WI38 (cell line): Measurements from ENCODE around the gene SH2D6.

Experiments
- H3K4me3 ChIP-seq: 2 replicates; pipeline ENCODE4 v1.5.1; 2011; ENCODE audit warnings: low read depth, mild to moderate bottlenecking, control low read depth, low read length
- TF ChIP-seq, protein P1 (sequence below): IDR thresholded peaks from 2 replicates; pipeline ENCODE4 v1.5.1; 2012; ENCODE audit warnings: low read depth, mild to moderate bottlenecking, control low read depth, low read length

The SH2D6 gene

DNA sequence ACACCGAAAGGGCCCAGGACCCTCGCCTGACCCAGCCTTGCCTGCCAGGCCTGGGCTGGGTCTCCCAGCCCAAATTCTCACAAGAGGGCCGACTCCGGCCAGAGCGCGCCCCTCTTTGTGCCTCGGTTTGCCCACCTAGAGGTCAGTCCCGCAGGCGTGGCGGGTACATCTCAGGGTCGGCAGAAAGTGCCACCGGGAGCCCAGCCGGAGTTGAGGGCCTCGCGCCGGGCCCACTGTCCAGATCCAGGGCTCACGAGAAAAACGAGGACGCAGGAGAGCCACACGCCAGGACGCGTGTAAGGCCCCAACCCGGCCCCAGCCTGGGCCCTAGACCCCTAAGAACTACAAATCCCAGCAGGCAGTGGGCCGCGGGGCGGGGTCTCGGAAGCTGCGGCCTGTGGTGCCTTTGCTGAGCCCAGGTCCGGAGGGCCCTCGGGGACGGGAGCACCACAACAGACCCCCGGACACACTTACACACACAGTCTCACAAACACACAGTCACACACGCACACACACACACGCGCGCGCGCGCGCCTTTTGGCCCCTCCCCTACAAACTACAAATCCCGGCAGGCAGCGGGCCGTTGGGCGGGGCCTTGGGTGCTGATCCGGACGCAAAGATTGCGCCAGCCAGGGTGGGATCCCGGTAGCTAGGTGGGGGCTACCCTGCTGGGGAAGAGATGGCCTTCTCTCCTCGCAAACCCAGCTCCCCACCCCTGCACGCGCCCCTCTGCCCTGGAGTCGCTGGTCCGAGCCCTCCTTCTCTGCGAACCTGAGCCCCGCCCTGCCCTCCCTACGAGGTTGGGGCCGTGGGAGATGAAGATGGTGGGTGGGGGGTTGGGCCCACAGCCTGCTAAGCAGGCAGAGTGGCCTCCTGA is at the start of gene SH2D6:
Gene SH2D6 (plus strand): TSS at position 583 of the 877 bp plus-strand sequence. CDS start 10,752 bp downstream, outside the sequence.
- TF ChIP-seq, protein P1, sequence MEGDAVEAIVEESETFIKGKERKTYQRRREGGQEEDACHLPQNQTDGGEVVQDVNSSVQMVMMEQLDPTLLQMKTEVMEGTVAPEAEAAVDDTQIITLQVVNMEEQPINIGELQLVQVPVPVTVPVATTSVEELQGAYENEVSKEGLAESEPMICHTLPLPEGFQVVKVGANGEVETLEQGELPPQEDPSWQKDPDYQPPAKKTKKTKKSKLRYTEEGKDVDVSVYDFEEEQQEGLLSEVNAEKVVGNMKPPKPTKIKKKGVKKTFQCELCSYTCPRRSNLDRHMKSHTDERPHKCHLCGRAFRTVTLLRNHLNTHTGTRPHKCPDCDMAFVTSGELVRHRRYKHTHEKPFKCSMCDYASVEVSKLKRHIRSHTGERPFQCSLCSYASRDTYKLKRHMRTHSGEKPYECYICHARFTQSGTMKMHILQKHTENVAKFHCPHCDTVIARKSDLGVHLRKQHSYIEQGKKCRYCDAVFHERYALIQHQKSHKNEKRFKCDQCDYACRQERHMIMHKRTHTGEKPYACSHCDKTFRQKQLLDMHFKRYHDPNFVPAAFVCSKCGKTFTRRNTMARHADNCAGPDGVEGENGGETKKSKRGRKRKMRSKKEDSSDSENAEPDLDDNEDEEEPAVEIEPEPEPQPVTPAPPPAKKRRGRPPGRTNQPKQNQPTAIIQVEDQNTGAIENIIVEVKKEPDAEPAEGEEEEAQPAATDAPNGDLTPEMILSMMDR: no peak
- peak within 1 kb of the TSS; percentile 70 for H3K4me3 ChIP-seq

DNA sequence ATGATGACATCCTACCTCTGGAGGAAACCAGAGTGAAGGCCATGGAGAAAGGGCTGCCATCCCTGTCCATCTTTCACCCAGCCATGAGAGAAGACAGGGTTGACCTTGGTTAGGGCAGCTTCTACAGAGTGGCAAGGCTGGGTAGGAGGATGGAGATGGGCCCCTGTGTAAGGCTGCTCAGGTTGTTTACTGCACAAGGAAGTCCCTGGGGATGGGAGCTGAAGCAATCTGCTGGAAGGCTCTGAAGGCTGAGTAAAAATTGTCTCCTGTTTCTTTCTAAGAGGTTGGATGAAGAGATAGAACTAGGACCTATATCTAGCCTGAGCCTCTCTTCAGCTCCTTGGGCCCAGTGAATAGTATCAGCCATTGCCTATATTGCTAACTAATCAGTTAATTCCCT is 49.6 kb upstream of the SH2D6 start:
- TF ChIP-seq, protein P1: no peak
- no peak overlapping the region for H3K4me3 ChIP-seq

DNA sequence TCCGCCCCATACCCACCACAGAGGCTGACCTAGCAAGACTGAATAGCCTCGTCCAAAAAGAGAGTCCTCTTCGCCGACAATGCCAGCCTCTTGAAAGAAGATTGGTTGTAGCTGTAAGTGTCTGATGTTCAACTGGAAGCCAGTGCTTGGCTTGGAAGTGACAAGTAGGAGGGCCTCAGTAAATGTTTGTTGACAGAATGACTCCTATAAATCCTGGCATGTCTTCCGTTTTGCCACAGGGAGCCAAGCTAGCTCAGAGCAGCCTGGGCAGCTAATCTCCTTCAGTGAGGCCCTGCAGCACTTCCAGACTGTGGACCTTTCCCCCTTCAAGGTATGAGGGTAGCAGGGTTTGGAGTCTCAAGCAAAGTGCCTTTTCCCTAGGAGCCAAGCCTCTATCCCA is 49.0 kb upstream of the SH2D6 start:
- TF ChIP-seq, protein P1: no peak
- H3K4me3 ChIP-seq: no peak overlapping the region

GRCh38 chr2:85371045-85371444 is 47.5 kb upstream of the SH2D6 start:
- TF ChIP-seq, protein P1: no peak
- no peak overlapping the region for H3K4me3 ChIP-seq

DNA sequence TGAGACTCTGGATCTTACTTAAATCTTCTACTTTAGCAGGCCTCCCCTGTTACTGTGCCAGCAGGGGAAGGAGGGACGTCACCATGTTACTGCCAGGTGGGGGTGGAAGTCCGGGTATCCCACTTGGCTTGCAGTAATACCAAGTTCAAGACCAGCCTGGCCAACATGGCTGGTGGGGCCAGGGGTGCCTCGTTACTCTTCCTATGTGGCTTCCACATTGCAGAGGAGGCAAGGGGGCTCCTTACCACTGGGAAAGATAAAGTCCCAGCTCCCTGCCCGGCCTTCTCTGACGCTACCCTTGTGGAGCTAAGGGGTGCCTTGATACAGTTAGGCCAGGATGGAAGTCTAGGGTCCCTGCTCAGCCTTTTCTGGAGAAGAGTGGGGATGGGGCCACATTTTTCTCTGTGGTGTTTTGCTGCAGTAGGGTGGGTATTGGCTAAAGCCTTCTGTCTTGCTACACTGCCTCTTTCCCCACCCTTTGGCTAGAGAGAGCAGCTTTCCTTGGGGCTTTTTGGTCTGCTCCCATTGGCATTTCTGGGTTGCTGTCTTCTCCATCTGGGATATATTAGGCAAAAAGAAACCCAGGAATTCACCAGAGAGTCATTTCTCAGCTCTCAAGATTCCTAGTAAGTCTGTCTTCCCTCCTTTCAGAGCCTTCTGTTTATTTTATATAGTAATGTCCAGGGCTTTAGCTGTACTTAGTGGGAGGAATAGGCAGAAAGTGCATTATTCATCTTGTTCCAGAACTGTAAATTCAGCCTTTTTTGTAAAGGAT is 42.0 kb upstream of the SH2D6 start:
- TF ChIP-seq, protein P1: no peak
- no peak overlapping the region for H3K4me3 ChIP-seq

DNA sequence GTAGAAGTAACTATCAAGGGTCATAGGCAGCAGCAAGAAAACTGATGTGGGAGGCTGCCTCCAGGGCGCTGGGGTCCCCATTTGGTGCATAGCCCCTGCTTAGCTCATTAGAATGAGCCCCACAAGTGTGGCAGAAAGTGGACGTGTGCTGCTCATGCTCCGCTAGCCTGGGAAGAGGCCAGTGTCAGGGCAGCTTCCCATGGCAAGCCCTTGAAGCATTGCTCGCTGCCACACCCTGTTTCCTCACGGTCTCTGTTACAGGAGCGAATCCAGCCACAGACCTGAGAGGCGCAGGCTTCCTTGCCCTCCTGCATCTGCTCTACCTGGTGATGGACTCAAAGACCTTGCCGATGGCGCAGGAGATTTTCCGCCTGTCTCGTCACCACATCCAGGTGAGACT is 41.4 kb upstream of the SH2D6 start:
- TF ChIP-seq, protein P1: no peak

DNA sequence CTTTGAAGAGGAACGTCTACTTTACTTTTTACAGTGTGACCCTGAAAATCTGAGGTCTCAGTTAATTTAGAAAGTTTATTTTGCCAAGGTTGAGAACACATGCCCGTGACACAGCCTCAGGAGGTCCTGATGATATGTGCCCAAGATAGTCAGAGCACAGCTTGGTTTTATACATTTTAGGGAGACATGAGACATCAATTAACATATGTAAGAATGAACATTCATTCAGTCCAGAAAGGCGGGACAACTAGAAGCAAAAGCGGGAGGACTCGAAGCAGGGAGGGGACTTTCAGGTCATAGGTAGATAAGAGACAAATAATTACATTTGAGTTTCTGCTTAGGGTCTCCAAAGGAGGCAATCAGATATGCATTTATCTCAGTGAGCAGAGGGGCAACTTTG is 40.3 kb upstream of the SH2D6 start:
- H3K4me3 ChIP-seq: no peak overlapping the region
- TF ChIP-seq, protein P1: no peak

More for the DNA sequence above, 41.4 kb upstream of the SH2D6 start:
- no peak overlapping the region for H3K4me3 ChIP-seq
